Adrenal gland (tissue), 12 donors: ENCODE measurements around the gene MUC20. TPM values are rescaled to one million over a fixed set of nuclear protein-coding genes. Genes with fewer than 3 reads are reported as not detected.

Source experiments
- DNase-seq, 7 donors: peaks; one replicate each; pipeline ENCODE4 v3.0.0-alpha.2; 2019 to 2020
- H3K27ac ChIP-seq, 5 donors: fragments of 200-600 bp; sonication (generic) in 4 of 5; 1 replicate in 3 of 5; 2 replicates in 2 of 5; pipeline versions ENCODE4 v1.5.1 to v1.8.0; 2016 to 2020; ENCODE audit warnings: mild to moderate bottlenecking in 1 of 5
- H3K27me3 ChIP-seq: fragments of 200-600 bp; 2 replicates; pipeline ENCODE4 v1.8.0; 2021
- H3K36me3 ChIP-seq, 2 donors: fragments of 200-600 bp; replicated peaks in 1 of 2; 1 replicate in 1 of 2; 2 replicates in 1 of 2; pipeline versions ENCODE4 v1.5.1 to v1.8.0; 2018 to 2022
- H3K4me1 ChIP-seq, 2 donors: fragments of 200-600 bp; replicated peaks in 1 of 2; 1 replicate in 1 of 2; 2 replicates in 1 of 2; pipeline versions ENCODE4 v1.5.1 to v1.8.0; 2018 to 2021
- H3K4me3 ChIP-seq, 4 donors: fragments of 200-600 bp; sonication (generic) in 3 of 4; one replicate each; pipeline ENCODE4 v1.5.1; 2016 to 2018
- H3K9me3 ChIP-seq, 3 donors: fragments of 200-600 bp; sonication (generic) in 1 of 3; replicated peaks in 1 of 3; 1 replicate in 2 of 3; 2 replicates in 1 of 3; pipeline versions ENCODE4 v1.5.1 to v1.8.0; 2016 to 2021
- CTCF ChIP-seq, 6 experiments: fragments of 450-650 bp in 4 of 6; fragments of 200-600 bp in 2 of 6; sonication (generic) in 1 of 6; IDR thresholded peaks; 1 replicate in 5 of 6; 2 replicates in 1 of 6; pipeline versions ENCODE4 v1.5.1 to v1.8.0; 2016 to 2021; ENCODE audit warnings: antibody characterized with exemption in 6 of 6, mild to moderate bottlenecking in 2 of 6, moderate library complexity in 1 of 6
- POLR2A ChIP-seq, 2 donors: fragments of 450-650 bp; IDR thresholded peaks; one replicate each; pipeline ENCODE4 v1.6.1; 2017; ENCODE audit warnings: antibody characterized with exemption in 2 of 2, mild to moderate bottlenecking in 2 of 2, moderate library complexity in 1 of 2
- WGBS, 4 donors: extraction: QIAGEN DNeasy Blood & Tissue Kit in 2 of 4; methylation state at CpG; one replicate each; pipeline versions ENCODE4 v1.1.5 to v1.1.7; 2013 to 2017; 5-methylcytosine and 5-hydroxymethylcytosine counted together
- intact Hi-C, 2 donors: fragments of 100-400 bp; cut with DNase I; formaldehyde crosslinking; loops; one replicate each; pipeline versions ENCODE4 v1.14.1 to v1.15.0; 2022 to 2023
- polyA plus RNA-seq, 3 donors: library from polyadenylated mRNA; stranded (reverse); fragments of 200-250 nt in 2 of 3; fragments of 350-450 nt in 1 of 3; fragmentation: Illumina TruSeq in 1 of 3; extraction: RNeasy Lipid Tissue Mini Kit (QIAGEN cat#74804) in 1 of 3; gene quantifications; one replicate each; pipeline ENCODE4 v1.2.3, GENCODE V29; 2013 to 2014
- total RNA-seq, 9 donors: library from RNA; depleted of rRNA in 4 of 9; stranded (reverse); fragments of >200 nt in 4 of 9; fragments of 120-200 nt in 1 of 9; fragmentation: NEBNext Ultra II Directional in 1 of 9; extraction: Animal tissue kit (Norgen Biotek cat#: 25700) in 1 of 9; gene quantifications; one replicate each; pipeline versions ENCODE4 v1.1.0 to v1.2.4, GENCODE V29; 2013 to 2023
- donor health status: healthy with polysubstance abuse.
- donor health status: Bipolar disorder and iron deficiency.
- donor health status: DM: yes; HTN: yes; CAD: no.
- donor health status: DM: no; HTN: no; CAD: no.
- donor health status: DM: no; HTN: no; CAD: no.
- donor health status: DM: yes; HTN: yes; CAD: no.

MUC20 gene
- total and polyA plus RNA-seq, 12 donors, result 0.78 to 20.2 (median 3.0) TPM

GRCh38 chr3:195703776-195704175 lies 17.0 kb upstream of the MUC20 start:
- no peak overlapping the region for H3K27ac ChIP-seq
- no peak overlapping the region for H3K4me3 ChIP-seq
- 87 to 91% (median 90%) methylated on average over 5 of the region's 5 CpGs for WGBS, 4 donors
- no peaks in the 10 kb centered on the region for H3K9me3 ChIP-seq
- no peaks in the 10 kb centered on the region for H3K4me1 ChIP-seq
- intact Hi-C loops, result no loop called here
- H3K36me3 ChIP-seq, result peaks cover 0 to 5% of the 10 kb centered on the region in 2 donors
- TF ChIP-seq CTCF (IDR thresholded peaks at IDR 0.05), result no peak
- TF ChIP-seq POLR2A (IDR thresholded peaks at IDR 0.05), result no peak
- DNase-seq, result no peak
- H3K27me3 ChIP-seq, result no peaks in the 10 kb centered on the region

GRCh38 chr3:195704433-195704999 lies 16.3 kb upstream of the MUC20 start:
- H3K4me3 ChIP-seq, result no peak overlapping the region
- 63 to 81% (median 66%) methylated on average over 9 of the region's 9 CpGs for WGBS, 4 donors
- intact Hi-C loops, result no loop called here
- TF ChIP-seq POLR2A (IDR thresholded peaks at IDR 0.05) (no peak), CTCF (IDR thresholded peaks at IDR 0.05) (no peak)
- no peaks in the 10 kb centered on the region for H3K4me1 ChIP-seq
- DNase-seq, result no peak
- no peaks in the 10 kb centered on the region for H3K27me3 ChIP-seq
- H3K9me3 ChIP-seq, result no peaks in the 10 kb centered on the region
- no peak overlapping the region for H3K27ac ChIP-seq
- H3K36me3 ChIP-seq, result peaks cover 0 to 5% of the 10 kb centered on the region in 2 donors

- intact Hi-C loops, result no loop called here
- WGBS, 4 donors, result 90 to 95% (median 91%) methylated on average over 6 to 9 of the region's 9 CpGs
- Histone ChIP-seq H3K36me3 (peaks cover 0 to 5% of the 10 kb centered on the region in 2 donors), H3K4me1 (no peaks in the 10 kb centered on the region), H3K9me3 (no peaks in the 10 kb centered on the region), H3K27ac (no peak overlapping the region), H3K4me3 (no peak overlapping the region), H3K27me3 (no peaks in the 10 kb centered on the region)
- no peak for DNase-seq
- TF ChIP-seq POLR2A (IDR thresholded peaks at IDR 0.05) (no peak), CTCF (IDR thresholded peaks at IDR 0.05) (no peak)
Measured at GRCh38 chr3:195705081-195705991, 15.4 kb upstream of the MUC20 start.

- H3K27ac ChIP-seq, result no peak overlapping the region
Measured at GRCh38 chr3:195708061-195708460, 12.7 kb upstream of the MUC20 start.

More at GRCh38 chr3:195708061-195708460, 12.7 kb upstream of the MUC20 start:
- Histone ChIP-seq H3K36me3 (peaks cover 0 to 16% of the 10 kb centered on the region in 2 donors), H3K9me3 (no peaks in the 10 kb centered on the region), H3K4me1 (no peaks in the 10 kb centered on the region), H3K27me3 (no peaks in the 10 kb centered on the region), H3K4me3 (no peak overlapping the region)
- peak in 1 of 7 donors; percentile 11 for DNase-seq
- intact Hi-C loops, result no loop called here
- 78 to 100% (median 84%) methylated on average over 1 to 6 of the region's 6 CpGs for WGBS, 4 donors
- TF ChIP-seq CTCF (IDR thresholded peaks at IDR 0.05), result no peak
- TF ChIP-seq POLR2A (IDR thresholded peaks at IDR 0.05), result no peak
